Ovary (tissue), 9 donors: Measurements from ENCODE around the gene SVEP1. TPM values are rescaled to one million over a fixed set of nuclear protein-coding genes. Genes with fewer than 3 reads are reported as not detected.
A peak's percentile ranks its signal among the peaks of the same experiment; 100 is the strongest.

ENCODE experiments used
- DNase-seq, 5 donors: peaks; one replicate each; pipeline ENCODE4 v3.0.0-alpha.2; 2019 to 2020
- H3K27ac ChIP-seq, 2 donors: fragments of 200-600 bp; one replicate each; pipeline versions ENCODE4 v1.5.1 to v1.8.0; 2019 to 2022
- H3K27me3 ChIP-seq: fragments of 200-600 bp; one replicate; pipeline ENCODE4 v1.8.0; 2022
- H3K36me3 ChIP-seq: fragments of 200-600 bp; sonication (generic); one replicate; pipeline ENCODE4 v1.5.1; 2019
- H3K4me1 ChIP-seq: one replicate; pipeline ENCODE4 v1.8.1; 2013; ENCODE audit warnings: mild to moderate bottlenecking, moderate library complexity; ENCODE audit not compliant: insufficient read depth
- H3K4me3 ChIP-seq: fragments of 200-600 bp; sonication (generic); one replicate; pipeline ENCODE4 v1.5.1; 2017
- H3K9me3 ChIP-seq, 2 donors: fragments of 200-600 bp in 1 of 2; sonication (generic) in 1 of 2; one replicate each; pipeline versions ENCODE4 v1.5.1 to v1.8.1; 2013 to 2019; ENCODE audit warnings: mild to moderate bottlenecking in 1 of 2, moderate library complexity in 1 of 2
- EP300 ChIP-seq: sonication (generic); formaldehyde crosslinking; IDR thresholded peaks from one replicate; pipeline ENCODE4 v1.6.1; 2017; ENCODE audit warnings: antibody characterized with exemption
- POLR2A ChIP-seq: fragments of 450-650 bp; IDR thresholded peaks from one replicate; pipeline ENCODE4 v1.6.1; 2017; ENCODE audit warnings: antibody characterized with exemption, mild to moderate bottlenecking, moderate library complexity
- WGBS, 3 donors: extraction: QIAGEN DNeasy Blood & Tissue Kit in 1 of 3; methylation state at CpG; one replicate each; pipeline versions ENCODE4 v1.1.5 to v1.1.7; 2013 to 2017; 5-methylcytosine and 5-hydroxymethylcytosine counted together
- intact Hi-C, 4 donors: fragments of 100-400 bp; cut with DNase I; formaldehyde crosslinking; loops; one replicate each; pipeline versions ENCODE4 v1.11.0 to v1.15.1; 2022 to 2023
- polyA plus RNA-seq, 2 donors: library from polyadenylated mRNA; stranded (reverse); fragments of 200-250 nt in 1 of 2; fragments of 350-450 nt in 1 of 2; fragmentation: Illumina TruSeq in 1 of 2; extraction: RNeasy Lipid Tissue Mini Kit (QIAGEN cat#74804) in 1 of 2; gene quantifications; one replicate each; pipeline ENCODE4 v1.2.3, GENCODE V29; 2013 to 2014
- total RNA-seq, 7 donors: library from RNA; depleted of rRNA in 2 of 7; stranded (reverse); fragments of >200 nt in 2 of 7; fragmentation: NEBNext Ultra II Directional in 3 of 7; extraction: Animal tissue kit (Norgen Biotek cat#: 25700) in 3 of 7; gene quantifications; one replicate each; pipeline versions ENCODE4 v1.1.0 to v1.2.4, GENCODE V29; 2016 to 2023
- TF ChIP-seq, protein P1 (sequence below), 3 donors: fragments of 450-650 bp in 2 of 3; fragments of 200-600 bp in 1 of 3; IDR thresholded peaks; one replicate each; pipeline versions ENCODE4 v1.5.1 to v1.8.0; 2016 to 2022; ENCODE audit warnings: antibody characterized with exemption in 3 of 3, mild to moderate bottlenecking in 1 of 3
- donor health status: DM: no; HTN: no; CAD: no; lungs with moderate emphysema.
- donor health status: DM: no; HTN: no; CAD: no.
- donor health status: Bipolar disorder and iron deficiency.
- donor health status: DM: yes; HTN: yes; CAD: no.
- donor health status: DM: no; HTN: no; CAD: no.
- donor health status: DM: yes; HTN: yes; CAD: no.

SVEP1 gene
- total and polyA plus RNA-seq, 9 donors = 0.40 to 23.1 (median 13.3) TPM

- Histone ChIP-seq H3K9me3 (no peaks in the 10 kb centered on the region), H3K4me3 (no peak overlapping the region), H3K36me3 (no peaks in the 10 kb centered on the region), H3K27me3 (no peaks in the 10 kb centered on the region), H3K4me1 (no peaks in the 10 kb centered on the region), H3K27ac (no peak overlapping the region)
- no peak for DNase-seq
- TF ChIP-seq, protein P1, sequence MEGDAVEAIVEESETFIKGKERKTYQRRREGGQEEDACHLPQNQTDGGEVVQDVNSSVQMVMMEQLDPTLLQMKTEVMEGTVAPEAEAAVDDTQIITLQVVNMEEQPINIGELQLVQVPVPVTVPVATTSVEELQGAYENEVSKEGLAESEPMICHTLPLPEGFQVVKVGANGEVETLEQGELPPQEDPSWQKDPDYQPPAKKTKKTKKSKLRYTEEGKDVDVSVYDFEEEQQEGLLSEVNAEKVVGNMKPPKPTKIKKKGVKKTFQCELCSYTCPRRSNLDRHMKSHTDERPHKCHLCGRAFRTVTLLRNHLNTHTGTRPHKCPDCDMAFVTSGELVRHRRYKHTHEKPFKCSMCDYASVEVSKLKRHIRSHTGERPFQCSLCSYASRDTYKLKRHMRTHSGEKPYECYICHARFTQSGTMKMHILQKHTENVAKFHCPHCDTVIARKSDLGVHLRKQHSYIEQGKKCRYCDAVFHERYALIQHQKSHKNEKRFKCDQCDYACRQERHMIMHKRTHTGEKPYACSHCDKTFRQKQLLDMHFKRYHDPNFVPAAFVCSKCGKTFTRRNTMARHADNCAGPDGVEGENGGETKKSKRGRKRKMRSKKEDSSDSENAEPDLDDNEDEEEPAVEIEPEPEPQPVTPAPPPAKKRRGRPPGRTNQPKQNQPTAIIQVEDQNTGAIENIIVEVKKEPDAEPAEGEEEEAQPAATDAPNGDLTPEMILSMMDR (IDR thresholded peaks at IDR 0.05) = no peak
- TF ChIP-seq EP300 = no peak
- TF ChIP-seq POLR2A = no peak
- intact Hi-C loops = no loop called here
- WGBS, 3 donors = 91 to 96% (median 96%) methylated on average over 1 of the region's 1 CpG
These were observed 150.1 kb downstream of the SVEP1 start for GRCh38 chr9:110429453-110429852.

GRCh38 chr9:110427497-110428104, 151.9 kb downstream of the SVEP1 start:
- no peaks in the 10 kb centered on the region for H3K9me3 ChIP-seq

DNA sequence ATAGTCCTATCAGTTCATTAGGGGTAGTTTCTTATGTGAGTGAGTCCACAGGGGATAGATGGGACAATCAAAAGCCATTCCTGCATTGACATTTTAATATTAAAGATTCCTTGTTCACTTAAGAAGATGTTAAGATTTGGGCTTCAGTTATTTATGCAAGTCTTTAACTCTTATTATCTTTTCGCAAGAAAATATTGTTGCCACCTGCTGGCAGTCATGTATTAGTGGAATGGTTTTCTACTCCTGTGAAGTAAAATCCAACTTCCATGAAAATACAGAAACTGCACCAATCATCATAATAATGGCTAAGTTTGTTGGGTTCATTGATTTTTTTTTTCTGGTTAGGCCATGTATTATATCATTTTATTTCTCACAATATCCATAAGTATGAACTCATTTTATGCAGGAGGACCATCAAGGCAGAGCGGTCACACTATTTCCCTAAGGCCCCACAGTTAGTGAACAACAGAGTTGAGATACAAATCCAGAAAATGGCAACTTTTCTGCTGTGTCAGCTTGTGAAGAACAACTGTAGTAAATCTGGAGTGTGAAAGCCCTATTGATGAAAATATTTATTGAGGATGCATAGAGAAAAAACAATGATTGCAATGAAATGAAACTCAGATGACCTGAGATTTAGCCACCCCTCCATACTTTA, 153.4 kb downstream of the SVEP1 start:
- 61 to 76% (median 65%) methylated on average over 2 of the region's 2 CpGs for WGBS, 3 donors
- H3K27me3 ChIP-seq = no peaks in the 10 kb centered on the region
- intact Hi-C loops = no loop called here
- no peak overlapping the region for H3K27ac ChIP-seq
- H3K4me1 ChIP-seq = no peaks in the 10 kb centered on the region
- H3K36me3 ChIP-seq = no peaks in the 10 kb centered on the region
- TF ChIP-seq, protein P1 (IDR thresholded peaks at IDR 0.05) = no peak
- no peak for DNase-seq
- no peak overlapping the region for H3K4me3 ChIP-seq
- H3K9me3 ChIP-seq = no peaks in the 10 kb centered on the region

More at GRCh38 chr9:110427497-110428104, 151.9 kb downstream of the SVEP1 start:
- Histone ChIP-seq H3K27me3 (no peaks in the 10 kb centered on the region), H3K36me3 (no peaks in the 10 kb centered on the region), H3K4me1 (no peaks in the 10 kb centered on the region), H3K27ac (no peak overlapping the region), H3K4me3 (no peak overlapping the region)
- TF ChIP-seq, protein P1 (IDR thresholded peaks at IDR 0.05) = no peak
- TF ChIP-seq POLR2A = no peak
- TF ChIP-seq EP300 = no peak
- intact Hi-C loops = no loop called here
- DNase-seq = peak in 3 of 5 donors; percentile 20 to 38 (median 26)
- 53 to 59% (median 58%) methylated on average over 7 of the region's 7 CpGs for WGBS, 3 donors

DNA sequence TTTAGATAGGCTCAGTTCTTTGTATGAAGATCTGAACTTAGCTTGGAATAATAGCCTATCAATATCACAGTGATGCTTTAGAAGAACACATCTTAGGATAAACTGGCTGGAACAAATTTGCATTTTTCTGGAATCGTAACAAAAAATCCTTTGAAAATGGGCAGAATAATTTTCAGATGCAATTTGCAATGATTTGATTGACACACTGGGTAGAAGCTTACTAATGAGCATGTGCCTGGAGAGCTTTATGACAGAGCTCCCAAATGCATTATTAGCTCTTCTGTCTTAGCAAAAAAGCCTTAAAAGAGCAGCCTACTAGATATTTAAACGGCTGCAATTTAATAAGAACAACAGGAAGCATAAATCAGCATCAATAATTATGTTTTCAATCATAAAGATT, 165.1 kb downstream of the SVEP1 start:
- Histone ChIP-seq H3K36me3 (no peaks in the 10 kb centered on the region), H3K27me3 (no peaks in the 10 kb centered on the region), H3K27ac (no peak overlapping the region), H3K9me3 (peaks cover 0 to 4% of the 10 kb centered on the region in 2 donors), H3K4me3 (no peak overlapping the region), H3K4me1 (no peaks in the 10 kb centered on the region)
- no peak for DNase-seq
- intact Hi-C loops = no loop called here
- TF ChIP-seq EP300 = no peak
- TF ChIP-seq, protein P1 (IDR thresholded peaks at IDR 0.05) = no peak
- no peak for TF ChIP-seq POLR2A
- WGBS, 3 donors = 72 to 86% (median 78%) methylated on average over 2 of the region's 2 CpGs
